PFSK-1 (cell line): ENCODE measurements around the gene GPX8.

Source experiments
- POLR2AphosphoS5 ChIP-seq: IDR thresholded peaks from 2 replicates; pipeline ENCODE4 v1.6.1; 2012; ENCODE audit warnings: low read depth, mild to moderate bottlenecking, control low read depth, low read length, moderate library complexity
- REST ChIP-seq, 2 experiments: IDR thresholded peaks; 2 replicates each; pipeline versions ENCODE4 v1.6.1 to v1.8.0; 2011 to 2012; ENCODE audit warnings: low read depth in 2 of 2, low read length in 2 of 2, control low read depth in 1 of 2, inconsistent platforms in 1 of 2, mild to moderate bottlenecking in 1 of 2, moderate library complexity in 1 of 2; ENCODE audit not compliant: insufficient read depth in 1 of 2

GRCh38 chr5:55113327-55113726, 46.6 kb upstream of the GPX8 start:
- TF ChIP-seq POLR2AphosphoS5 (no peak), REST (IDR thresholded peaks at IDR 0.05; ENCODE audit: insufficient read depth in 1 of 2, low read depth in 2 of 2, low read length in 2 of 2) (no peak)
